Fibroblast of lung (primary cell): ENCODE measurements around the gene GRPEL2.

Experiments used
- EZH2 ChIP-seq: IDR thresholded peaks from 2 replicates; pipeline ENCODE4 v1.5.1; 2012; ENCODE audit warnings: low read length, control low read depth, mild to moderate bottlenecking; ENCODE audit errors: missing control alignments
- TF ChIP-seq, protein P1 (sequence below), 2 donors: IDR thresholded peaks in 1 of 2; conservative IDR thresholded peaks in 1 of 2; 1 replicate in 1 of 2; 2 replicates in 1 of 2; pipeline ENCODE4 v1.5.1; 2011 to 2012; ENCODE audit warnings: low read length in 2 of 2, control low read depth in 1 of 2, inconsistent platforms in 1 of 2, low read depth in 1 of 2, mild to moderate bottlenecking in 1 of 2

DNA sequence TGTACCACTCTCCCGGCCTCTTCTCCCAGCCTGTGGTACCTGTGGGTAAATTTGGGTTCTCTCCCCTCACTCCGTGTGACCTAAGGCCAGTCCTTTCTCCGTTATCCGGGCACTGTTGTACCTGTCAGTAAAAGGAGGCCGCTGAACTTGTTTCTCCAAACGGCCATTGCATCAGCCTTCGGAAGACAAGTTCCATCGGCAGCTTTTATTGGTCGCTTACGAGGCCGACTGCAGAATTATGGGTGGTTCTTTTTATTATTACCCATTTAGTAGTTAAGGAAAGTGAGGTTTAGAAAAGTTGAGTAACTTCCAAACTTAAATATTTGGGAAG, 558 bp downstream of the GRPEL2 start:
- TF ChIP-seq, protein P1, sequence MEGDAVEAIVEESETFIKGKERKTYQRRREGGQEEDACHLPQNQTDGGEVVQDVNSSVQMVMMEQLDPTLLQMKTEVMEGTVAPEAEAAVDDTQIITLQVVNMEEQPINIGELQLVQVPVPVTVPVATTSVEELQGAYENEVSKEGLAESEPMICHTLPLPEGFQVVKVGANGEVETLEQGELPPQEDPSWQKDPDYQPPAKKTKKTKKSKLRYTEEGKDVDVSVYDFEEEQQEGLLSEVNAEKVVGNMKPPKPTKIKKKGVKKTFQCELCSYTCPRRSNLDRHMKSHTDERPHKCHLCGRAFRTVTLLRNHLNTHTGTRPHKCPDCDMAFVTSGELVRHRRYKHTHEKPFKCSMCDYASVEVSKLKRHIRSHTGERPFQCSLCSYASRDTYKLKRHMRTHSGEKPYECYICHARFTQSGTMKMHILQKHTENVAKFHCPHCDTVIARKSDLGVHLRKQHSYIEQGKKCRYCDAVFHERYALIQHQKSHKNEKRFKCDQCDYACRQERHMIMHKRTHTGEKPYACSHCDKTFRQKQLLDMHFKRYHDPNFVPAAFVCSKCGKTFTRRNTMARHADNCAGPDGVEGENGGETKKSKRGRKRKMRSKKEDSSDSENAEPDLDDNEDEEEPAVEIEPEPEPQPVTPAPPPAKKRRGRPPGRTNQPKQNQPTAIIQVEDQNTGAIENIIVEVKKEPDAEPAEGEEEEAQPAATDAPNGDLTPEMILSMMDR (conservative IDR thresholded peaks at IDR 0.05 in 1 of 2, IDR thresholded peaks at IDR 0.05 in 1 of 2; ENCODE audit: low read depth in 1 of 2, low read length in 2 of 2), result no peak
- no peak for TF ChIP-seq EZH2
